GM12872 (cell line): ENCODE results near the gene SMIM23.

ENCODE experiments used
- TF ChIP-seq, protein P1 (sequence below): IDR thresholded peaks from 3 replicates; pipeline ENCODE4 v1.5.1; 2011; ENCODE audit warnings: low read depth, mild to moderate bottlenecking, low read length, moderate library complexity; ENCODE audit not compliant: insufficient read depth

Gene SMIM23

GRCh38 chr5:171820561-171820960 lies 34.9 kb downstream of the SMIM23 start:
- TF ChIP-seq, protein P1, sequence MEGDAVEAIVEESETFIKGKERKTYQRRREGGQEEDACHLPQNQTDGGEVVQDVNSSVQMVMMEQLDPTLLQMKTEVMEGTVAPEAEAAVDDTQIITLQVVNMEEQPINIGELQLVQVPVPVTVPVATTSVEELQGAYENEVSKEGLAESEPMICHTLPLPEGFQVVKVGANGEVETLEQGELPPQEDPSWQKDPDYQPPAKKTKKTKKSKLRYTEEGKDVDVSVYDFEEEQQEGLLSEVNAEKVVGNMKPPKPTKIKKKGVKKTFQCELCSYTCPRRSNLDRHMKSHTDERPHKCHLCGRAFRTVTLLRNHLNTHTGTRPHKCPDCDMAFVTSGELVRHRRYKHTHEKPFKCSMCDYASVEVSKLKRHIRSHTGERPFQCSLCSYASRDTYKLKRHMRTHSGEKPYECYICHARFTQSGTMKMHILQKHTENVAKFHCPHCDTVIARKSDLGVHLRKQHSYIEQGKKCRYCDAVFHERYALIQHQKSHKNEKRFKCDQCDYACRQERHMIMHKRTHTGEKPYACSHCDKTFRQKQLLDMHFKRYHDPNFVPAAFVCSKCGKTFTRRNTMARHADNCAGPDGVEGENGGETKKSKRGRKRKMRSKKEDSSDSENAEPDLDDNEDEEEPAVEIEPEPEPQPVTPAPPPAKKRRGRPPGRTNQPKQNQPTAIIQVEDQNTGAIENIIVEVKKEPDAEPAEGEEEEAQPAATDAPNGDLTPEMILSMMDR = no peak

GRCh38 chr5:171821286-171821685 lies 35.7 kb downstream of the SMIM23 start:
- TF ChIP-seq, protein P1 = no peak

GRCh38 chr5:171823269-171823668 lies 37.7 kb downstream of the SMIM23 start:
- TF ChIP-seq, protein P1 = no peak

DNA sequence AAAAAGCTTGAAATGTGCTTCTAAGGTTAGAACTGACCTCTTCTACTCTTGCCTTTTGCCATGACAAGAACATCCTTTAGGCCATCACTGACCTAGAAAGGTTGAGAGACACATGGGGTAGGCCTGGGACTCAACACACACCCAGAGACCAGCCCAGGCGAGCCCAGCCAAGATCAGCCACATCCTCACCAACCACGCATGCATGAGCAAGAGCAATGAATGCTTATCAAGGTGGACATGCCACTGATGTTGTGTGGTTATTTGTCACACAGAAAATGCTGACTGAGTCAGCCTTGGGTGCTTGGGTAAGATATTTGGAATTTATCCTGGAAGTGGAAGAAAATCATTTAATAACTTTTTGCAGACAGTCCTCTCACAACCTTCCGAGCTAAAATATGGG lies 39.4 kb downstream of the SMIM23 start:
- TF ChIP-seq, protein P1 = no peak

DNA sequence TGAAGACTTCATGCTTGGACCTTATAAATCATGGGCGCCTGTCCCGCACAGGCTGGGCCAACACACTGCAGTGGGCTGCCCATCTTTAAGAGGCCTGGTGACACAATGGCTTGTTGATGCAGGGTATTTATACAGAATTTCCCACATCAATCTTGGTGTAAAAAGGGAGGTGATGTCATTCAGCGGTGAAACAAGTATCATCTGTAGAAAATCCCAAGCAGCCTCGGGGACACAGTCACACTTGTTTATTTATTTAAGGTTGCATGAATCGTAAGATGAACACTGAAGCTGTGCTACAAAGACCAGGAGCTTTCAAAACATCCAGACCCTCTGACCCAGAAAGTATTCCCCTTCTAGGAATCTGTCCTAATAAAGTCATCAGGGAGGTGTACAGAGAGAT lies 40.5 kb downstream of the SMIM23 start:
- TF ChIP-seq, protein P1 = no peak

- TF ChIP-seq, protein P1 = no peak
Observed at GRCh38 chr5:171827162-171827561, 41.5 kb downstream of the SMIM23 start.

GRCh38 chr5:171830686-171831085 lies 45.1 kb downstream of the SMIM23 start:
- TF ChIP-seq, protein P1 = no peak

- TF ChIP-seq, protein P1 = no peak
Observed at GRCh38 chr5:171832775-171833174, 47.2 kb downstream of the SMIM23 start.
